H9 (cell line): ENCODE measurements around the gene ZNHIT3. TPM values are rescaled to one million over a fixed set of nuclear protein-coding genes. Genes with fewer than 3 reads are reported as not detected.
A peak's percentile ranks its signal among the peaks of the same experiment; 100 is the strongest.

ENCODE experiments used
- DNase-seq: peaks from one replicate; pipeline ENCODE4 v3.0.0-alpha.2; 2017
- H2AFZ ChIP-seq: one replicate; pipeline ENCODE4 v1.6.1; 2013; ENCODE audit warnings: mild to moderate bottlenecking, low read length, control low read depth, moderate library complexity
- H2AK5ac ChIP-seq: 2 replicates; pipeline ENCODE4 v1.6.1; 2013; ENCODE audit warnings: low read length, control low read depth, mixed read lengths; ENCODE audit not compliant: insufficient read length
- H2BK120ac ChIP-seq: one replicate; pipeline ENCODE4 v1.6.1; 2013; ENCODE audit warnings: low read depth, mild to moderate bottlenecking, low read length, control low read depth, inconsistent platforms; ENCODE audit not compliant: poor library complexity, severe bottlenecking
- H2BK12ac ChIP-seq: 2 replicates; pipeline ENCODE4 v1.6.1; 2013; ENCODE audit warnings: low read length, control low read depth, mixed read lengths, low read depth; ENCODE audit not compliant: insufficient read length
- H2BK15ac ChIP-seq: 2 replicates; pipeline ENCODE4 v1.6.1; 2013; ENCODE audit warnings: low read depth, low read length, control low read depth
- H2BK20ac ChIP-seq: one replicate; pipeline ENCODE4 v1.6.1; 2013; ENCODE audit warnings: low read depth, mild to moderate bottlenecking, low read length, control low read depth, inconsistent platforms; ENCODE audit not compliant: poor library complexity, severe bottlenecking
- H2BK5ac ChIP-seq: 2 replicates; pipeline ENCODE4 v1.6.1; 2013; ENCODE audit warnings: low read length, control low read depth, mixed read lengths; ENCODE audit not compliant: insufficient read length
- H3K14ac ChIP-seq: 2 replicates; pipeline ENCODE4 v1.6.1; 2013; ENCODE audit warnings: low read length, control low read depth; ENCODE audit not compliant: insufficient read depth
- H3K18ac ChIP-seq: 2 replicates; pipeline ENCODE4 v1.6.1; 2013; ENCODE audit warnings: low read depth, mild to moderate bottlenecking, mixed read lengths, low read length, control low read depth; ENCODE audit not compliant: insufficient read length
- H3K23ac ChIP-seq: 2 replicates; pipeline ENCODE4 v1.6.1; 2013; ENCODE audit warnings: low read length, control low read depth, mixed read lengths, low read depth; ENCODE audit not compliant: insufficient read length
- H3K23me2 ChIP-seq: 2 replicates; pipeline ENCODE4 v1.6.1; 2013; ENCODE audit warnings: low read depth, mild to moderate bottlenecking, mixed read lengths, low read length, control low read depth; ENCODE audit not compliant: insufficient read length, poor library complexity, severe bottlenecking
- H3K27ac ChIP-seq: 2 replicates; pipeline ENCODE4 v1.5.1; 2013; ENCODE audit warnings: low read length, control low read depth, mixed read lengths, low read depth; ENCODE audit not compliant: insufficient read length
- H3K27me3 ChIP-seq: 2 replicates; pipeline ENCODE4 v1.6.1; 2013; ENCODE audit warnings: low read length, control low read depth, inconsistent platforms; ENCODE audit not compliant: insufficient read depth
- H3K4ac ChIP-seq: 2 replicates; pipeline ENCODE4 v1.6.1; 2013; ENCODE audit warnings: low read depth, mild to moderate bottlenecking, control low read depth, inconsistent platforms, low read length, moderate library complexity
- H3K4me1 ChIP-seq: 2 replicates; pipeline ENCODE4 v1.6.1; 2013; ENCODE audit warnings: low read length, control low read depth, inconsistent platforms; ENCODE audit not compliant: insufficient read depth
- H3K4me2 ChIP-seq: 2 replicates; pipeline ENCODE4 v1.6.1; 2013; ENCODE audit warnings: low read length, control low read depth, mixed read lengths; ENCODE audit not compliant: insufficient read length, insufficient read depth
- H3K56ac ChIP-seq: 2 replicates; pipeline ENCODE4 v1.6.1; 2013; ENCODE audit warnings: low read depth, mild to moderate bottlenecking, mixed read lengths, low read length, control low read depth; ENCODE audit not compliant: insufficient read length
- H3K79me1 ChIP-seq: 2 replicates; pipeline ENCODE4 v1.6.1; 2013; ENCODE audit warnings: low read depth, mild to moderate bottlenecking, moderate library complexity, low read length, control low read depth, inconsistent platforms; ENCODE audit not compliant: insufficient read depth, poor library complexity, severe bottlenecking
- H3K79me2 ChIP-seq: 2 replicates; pipeline ENCODE4 v1.6.1; 2013; ENCODE audit warnings: low read length, control low read depth, inconsistent platforms; ENCODE audit not compliant: insufficient read depth
- H3K9ac ChIP-seq: 2 replicates; pipeline ENCODE4 v1.6.1; 2013; ENCODE audit warnings: low read length, control low read depth, mixed read lengths; ENCODE audit not compliant: insufficient read length; ENCODE audit errors: extremely low read depth
- H3K9me3 ChIP-seq: one replicate; pipeline ENCODE4 v1.6.1; 2013; ENCODE audit warnings: low read depth, low read length, inconsistent platforms; ENCODE audit not compliant: control insufficient read depth
- H3T11ph ChIP-seq: one replicate; pipeline ENCODE4 v1.6.1; 2013; ENCODE audit warnings: mild to moderate bottlenecking, low read length, control low read depth, inconsistent platforms
- H4K20me1 ChIP-seq: one replicate; pipeline ENCODE4 v1.6.1; 2013; ENCODE audit not compliant: control insufficient read depth, insufficient read length, insufficient read depth
- H4K5ac ChIP-seq: 2 replicates; pipeline ENCODE4 v1.6.1; 2013; ENCODE audit warnings: low read depth, mild to moderate bottlenecking, mixed read lengths, low read length, control low read depth; ENCODE audit not compliant: insufficient read length
- H4K8ac ChIP-seq: replicated peaks from 2 replicates; pipeline ENCODE4 v1.6.1; 2013; ENCODE audit warnings: low read length, control low read depth, mixed read lengths, low read depth; ENCODE audit not compliant: insufficient read length
- H4K91ac ChIP-seq: 2 replicates; pipeline ENCODE4 v1.6.1; 2013; ENCODE audit warnings: low read depth, mild to moderate bottlenecking, moderate library complexity, mixed read lengths, low read length, control low read depth; ENCODE audit not compliant: insufficient read length
- H3K27ac Mint-ChIP-seq, 3 experiments: 2 replicates in 2 of 3; 3 replicates in 1 of 3; pipeline ENCODE4 v1.8.0; 2020 to 2021; ENCODE audit warnings: mixed read lengths in 3 of 3, mild to moderate bottlenecking in 1 of 3, moderate library complexity in 1 of 3
- H3K27me3 Mint-ChIP-seq: 2 replicates; pipeline ENCODE4 v1.8.0; 2021; ENCODE audit warnings: low read depth, mild to moderate bottlenecking, moderate library complexity, mixed read lengths
- H3K36me3 Mint-ChIP-seq, 3 experiments: 2 replicates in 2 of 3; 3 replicates in 1 of 3; pipeline ENCODE4 v1.8.0; 2020 to 2021; ENCODE audit warnings: low read depth in 3 of 3, mixed read lengths in 3 of 3; ENCODE audit not compliant: insufficient read depth in 1 of 3
- H3K4me1 Mint-ChIP-seq, 2 experiments: 2 replicates each; pipeline ENCODE4 v1.8.0; 2020; ENCODE audit warnings: mixed read lengths in 2 of 2
- H3K4me3 Mint-ChIP-seq, 2 experiments: 2 replicates in 1 of 2; 3 replicates in 1 of 2; pipeline ENCODE4 v1.8.0; 2020 to 2021; ENCODE audit warnings: mild to moderate bottlenecking in 2 of 2, mixed read lengths in 2 of 2, moderate library complexity in 1 of 2
- H3K9me3 Mint-ChIP-seq, 2 experiments: 2 replicates in 1 of 2; 3 replicates in 1 of 2; pipeline ENCODE4 v1.8.0; 2020; ENCODE audit warnings: mild to moderate bottlenecking in 2 of 2, mixed read lengths in 2 of 2, moderate library complexity in 1 of 2
- CTCF ChIP-seq: fragments of 200-600 bp; sonication (generic); conservative IDR thresholded peaks from 3 replicates; pipeline ENCODE4 v1.8.0; 2021; ENCODE audit warnings: antibody characterized with exemption, mild to moderate bottlenecking
- WGBS: extraction: QIAGEN DNeasy Blood & Tissue Kit; methylation state at CpG from one replicate; pipeline ENCODE4 v1.1.7; 2013; ENCODE audit warnings: missing lambda C conversion rate, low lambda C conversion rate, mixed read lengths; ENCODE audit not compliant: insufficient read length; ENCODE audit errors: extremely low coverage; 5-methylcytosine and 5-hydroxymethylcytosine counted together
- total RNA-seq: library from RNA; stranded (reverse); gene quantifications from 2 replicates; pipeline ENCODE4 v1.2.1, GENCODE V29; 2021

Gene ZNHIT3
- total RNA-seq, 1 experiment from 2014 or later = 64.7 TPM

- peak overlapping the region in 1 of 3 experiments; percentile 61; a peak in 1 of 7 replicates for H3K27ac Mint-ChIP-seq
- H3K4me1 Mint-ChIP-seq = no peaks in the 10 kb centered on the region
- H3K9me3 Mint-ChIP-seq = no peaks in the 10 kb centered on the region
Observed at GRCh38 chr17:36514856-36515255, 28.4 kb downstream of the ZNHIT3 start.

More at GRCh38 chr17:36514856-36515255, 28.4 kb downstream of the ZNHIT3 start:
- Histone ChIP-seq H2BK20ac (no peak overlapping the region), H3K23ac (no peak overlapping the region), H3K18ac (no peak overlapping the region), H3K9ac (no peak overlapping the region), H2BK120ac (no peak overlapping the region), H3K23me2 (no peaks in the 10 kb centered on the region), H4K5ac (no peak overlapping the region), H3K27me3 (no peaks in the 10 kb centered on the region), H3K4ac (no peak overlapping the region), H3K79me2 (no peaks in the 10 kb centered on the region), H3K9me3 (no peaks in the 10 kb centered on the region), H2BK15ac (no peak overlapping the region), H3T11ph (no peak overlapping the region), H2AK5ac (no peak overlapping the region), H3K14ac (no peak overlapping the region), H3K27ac (no peak overlapping the region), H4K8ac (no peak overlapping the region), H3K4me2 (no peak overlapping the region), H2BK12ac (no peak overlapping the region), H2AFZ (no peak overlapping the region), H4K20me1 (no peaks in the 10 kb centered on the region), H2BK5ac (no peak overlapping the region), H3K56ac (no peak overlapping the region), H4K91ac (no peak overlapping the region), H3K4me1 (no peaks in the 10 kb centered on the region), H3K79me1 (no peaks in the 10 kb centered on the region)
- DNase-seq = no peak
- Mint-ChIP-seq H3K4me3 (no peak overlapping the region), H3K36me3 (peaks cover 30 to 91% (median 86%) of the 10 kb centered on the region in 3 experiments), H3K27me3 (no peaks in the 10 kb centered on the region)
- no CpG with 5 or more reads among the region's 3 CpGs for WGBS
- TF ChIP-seq CTCF = no peak
